K562 (cell line): ENCODE measurements around the gene CDH1. TPM values are rescaled to one million over a fixed set of nuclear protein-coding genes. Genes with fewer than 3 reads are reported as not detected.

Experiments
- ATAC-seq: fragments of 200-7000 bp; cut with Tn5 transposase; 3 replicates; pipeline ENCODE4 v1.9.1; 2020; ENCODE audit warnings: moderate library complexity
- BruUV-seq: library from RNA; stranded (reverse); fragments of 400-500 nt; replicated peaks from 2 replicates; lab custom pipeline; 2021; lab: Mats Ljungman, UMichigan
- CTCF ChIA-PET: fragments of 300-600 bp; formaldehyde crosslinking; extraction: SDS; loops from one replicate; lab custom pipeline; 2021; ENCODE audit warnings: low intra/inter-chr PET ratio; lab: Yijun Ruan, JAX
- POLR2A ChIA-PET: fragments of 300-600, 350-650 bp; sonication (Branson Sonifier 250); formaldehyde crosslinking; extraction: SDS; loops from one replicate; lab custom pipeline; 2021; ENCODE audit warnings: antibody characterized with exemption, inconsistent platforms; lab: Yijun Ruan, JAX
- DNase-seq, 4 experiments: peaks; one replicate each; pipeline versions ENCODE4 v3.0.0 to v3.0.0-alpha.2; 2011 to 2018; ENCODE audit warnings: low spot score in 3 of 4, mixed read lengths in 3 of 4; ENCODE audit errors: extremely low read depth in 1 of 4
- FAIRE-seq: peaks from 2 replicates; lab custom pipeline; 2011; peaks lifted over from hg19 to GRCh38; lab: Jason Lieb, UNC
- H2AFZ ChIP-seq: 2 replicates; pipeline ENCODE4 v1.6.0; 2011; ENCODE audit warnings: low read depth, low read length, control low read depth, inconsistent platforms
- H3K27ac ChIP-seq: fragments of 200-600 bp; 3 replicates; pipeline ENCODE4 v1.8.0; 2011; ENCODE audit warnings: low read depth, mild to moderate bottlenecking, control low read depth, inconsistent platforms, low read length, moderate library complexity, mixed read lengths; ENCODE audit errors: extremely low read depth
- H3K27me3 ChIP-seq, 2 experiments: fragments of 300-600 bp in 1 of 2; 2 replicates in 1 of 2; 3 replicates in 1 of 2; pipeline versions ENCODE4 v1.6.0 to v1.8.0; 2011; ENCODE audit warnings: inconsistent platforms in 2 of 2, low read length in 2 of 2, mild to moderate bottlenecking in 1 of 2, mixed read lengths in 1 of 2, moderate library complexity in 1 of 2; ENCODE audit not compliant: control insufficient read depth in 2 of 2, insufficient read depth in 2 of 2
- H3K36me3 ChIP-seq: fragments of 300-600 bp; 3 replicates; pipeline ENCODE4 v1.8.0; 2011; ENCODE audit warnings: mild to moderate bottlenecking, low read length, inconsistent platforms; ENCODE audit not compliant: control insufficient read depth, insufficient read depth
- H3K4me1 ChIP-seq, 2 experiments: fragments of 200-600 bp in 1 of 2; replicated peaks in 1 of 2; 2 replicates in 1 of 2; 3 replicates in 1 of 2; pipeline versions ENCODE4 v1.5.1 to v1.8.0; 2011; ENCODE audit warnings: inconsistent platforms in 2 of 2, low read length in 2 of 2, mild to moderate bottlenecking in 1 of 2, mixed read lengths in 1 of 2, moderate library complexity in 1 of 2; ENCODE audit not compliant: control insufficient read depth in 2 of 2, insufficient read depth in 2 of 2
- H3K4me2 ChIP-seq: 2 replicates; pipeline ENCODE4 v1.6.1; 2011; ENCODE audit warnings: low read length, control low read depth, inconsistent platforms, mixed read lengths; ENCODE audit not compliant: insufficient read depth
- H3K4me3 ChIP-seq: fragments of 200-600 bp; sonication (generic), shearing (Covaris generic); 2 replicates; pipeline ENCODE4 v1.5.1; 2016; ENCODE audit warnings: control low read depth, inconsistent platforms
- H3K79me2 ChIP-seq: fragments of 200-600 bp; 3 replicates; pipeline ENCODE4 v1.8.0; 2011; ENCODE audit warnings: low read length, inconsistent platforms; ENCODE audit not compliant: control insufficient read depth, insufficient read depth
- H3K9ac ChIP-seq, 2 experiments: 2 replicates each; pipeline versions ENCODE4 v1.6.0 to v1.6.1; 2011; ENCODE audit warnings: low read depth in 2 of 2, low read length in 2 of 2, control low read depth in 1 of 2, inconsistent platforms in 1 of 2, mild to moderate bottlenecking in 1 of 2, mixed read lengths in 1 of 2; ENCODE audit not compliant: insufficient read depth in 1 of 2
- H3K9me1 ChIP-seq: one replicate; pipeline ENCODE4 v1.6.0; 2011; ENCODE audit warnings: inconsistent platforms, mild to moderate bottlenecking, low read length, moderate library complexity; ENCODE audit not compliant: control insufficient read depth, insufficient read depth
- H3K9me3 ChIP-seq: replicated peaks from 2 replicates; pipeline ENCODE4 v1.5.1; 2011; ENCODE audit warnings: low read depth, low read length, inconsistent platforms; ENCODE audit not compliant: control insufficient read depth, insufficient read depth
- H4K20me1 ChIP-seq: replicated peaks from 2 replicates; pipeline ENCODE4 v1.6.1; 2011; ENCODE audit warnings: low read length, inconsistent platforms, mixed read lengths; ENCODE audit not compliant: control insufficient read depth, insufficient read depth
- BRD9 ChIP-seq: fragments of 450-650 bp; IDR thresholded peaks from 2 replicates; pipeline ENCODE4 v1.6.1; 2018; ENCODE audit warnings: low read depth; ENCODE audit not compliant: partially characterized antibody
- CHD2 ChIP-seq: IDR thresholded peaks from 2 replicates; pipeline ENCODE4 v1.6.1; 2011; ENCODE audit warnings: low read depth, low read length
- NELFE ChIP-seq: IDR thresholded peaks from 2 replicates; pipeline ENCODE4 v1.6.1; 2011; ENCODE audit warnings: mild to moderate bottlenecking; ENCODE audit not compliant: insufficient read depth, insufficient read length
- NFYB ChIP-seq: IDR thresholded peaks from 2 replicates; pipeline ENCODE4 v1.6.1; 2011; ENCODE audit warnings: mild to moderate bottlenecking, moderate library complexity; ENCODE audit not compliant: insufficient read length; ENCODE audit errors: extremely low read depth
- TCFL5 ChIP-seq: fragments of 250-450 bp; sonication (Bioruptor Pico); conservative IDR thresholded peaks from 2 replicates; pipeline ENCODE4 v1.6.1; 2021; ENCODE audit warnings: mild to moderate bottlenecking, moderate library complexity, matching md5 sums
- ZNF764 ChIP-seq: fragments of 250-450 bp; sonication (Bioruptor Pico); IDR thresholded peaks from 2 replicates; pipeline ENCODE4 v1.4.0; 2020; ENCODE audit warnings: low read depth, mild to moderate bottlenecking, moderate library complexity
- WGBS: fragments of 100-300 bp; shearing (Covaris generic); methylation state at CpG from one replicate; pipeline ENCODE4 v1.1.6; 2016; ENCODE audit warnings: low coverage, mixed read lengths; ENCODE audit not compliant: insufficient coverage; ENCODE audit errors: missing lambda C conversion rate; 5-methylcytosine and 5-hydroxymethylcytosine counted together
- in situ Hi-C: fragments of 300-500 bp; cut with MboI; formaldehyde crosslinking; loops from 4 replicates; pipeline ENCODE4 v1.15.0; 2018; ENCODE audit warnings: inconsistent platforms, mixed read lengths
- intact Hi-C: fragments of 100-400 bp; cut with micrococcal nuclease; formaldehyde crosslinking; loops from 2 replicates; pipeline ENCODE4 v1.14.2; 2022
- polyA plus RNA-seq, 8 experiments: library from polyadenylated mRNA; depleted of rRNA in 4 of 8; stranded (reverse) in 5 of 8; unstranded in 3 of 8; fragments of >200 nt; fragmentation: Nextera tagmentation in 2 of 8; fragmentation: Illumina TruSeq in 1 of 8; extraction: Ambion mirVana in 2 of 8; extraction: Trizol in 1 of 8; gene quantifications; 2 replicates each; pipeline versions ENCODE4 v1.2.1 to v1.2.3, GENCODE V29; 2011 to 2014; ENCODE audit warnings: inconsistent platforms in 1 of 8, missing spikeins in 1 of 8
- total RNA-seq, 7 experiments: library from RNA; depleted of rRNA in 6 of 7; stranded (reverse); fragments of >200 nt in 6 of 7; fragmentation: Illumina TruSeq in 2 of 7; extraction: Trizol in 2 of 7; gene quantifications; 2 replicates each; pipeline versions ENCODE4 v1.2.1 to v1.2.3, GENCODE V29; 2011 to 2021; ENCODE audit warnings: low replicate concordance in 1 of 7

CDH1 gene
- total and polyA plus RNA-seq, 9 of the 15 experiments (the other 6 are each of a cell fraction or from before 2014, with no cell fraction given) = 0.01 to 0.69 TPM; not detected in 7

- in situ Hi-C loops = no loop called here
- no peaks in the 10 kb centered on the region; a peak in 2 of 5 replicates for H3K27me3 ChIP-seq
- ATAC-seq (no peak), FAIRE-seq (no peak), DNase-seq (no peak)
- no peak overlapping the region for H3K27ac ChIP-seq
- no peak overlapping the region for H3K4me2 ChIP-seq
- 52% methylated on average over 4 of the region's 4 CpGs for WGBS
- H4K20me1 ChIP-seq = no peaks in the 10 kb centered on the region
- POLR2A ChIA-PET = no interaction called here
- no peak overlapping the region for H3K9ac ChIP-seq
- no peak for TF ChIP-seq TCFL5 (CRISPR knock-in tag)
- TF ChIP-seq CHD2 = no peak
- TF ChIP-seq ZNF764 (CRISPR knock-in tag) = no peak
- TF ChIP-seq NFYB = no peak
- no peak for TF ChIP-seq NELFE
- no peak for TF ChIP-seq BRD9
- TF ChIP-seq, all 486 proteins: peak for 0
- Histone ChIP-seq H3K9me1 (no peaks in the 10 kb centered on the region), H3K4me3 (no peak overlapping the region), H3K9me3 (no peaks in the 10 kb centered on the region), H3K4me1 (peaks cover 3 to 5% of the 10 kb centered on the region in 2 experiments; a peak in 2 of 5 replicates), H3K79me2 (peaks cover 10% of the 10 kb centered on the region; the same call in 2 of the 3 replicates), H2AFZ (no peak overlapping the region), H3K36me3 (no peaks in the 10 kb centered on the region; the same call in 2 of the 3 replicates)
- CTCF ChIA-PET = no interaction called here
- intact Hi-C loops = loop anchor here (10.0 kb wide), 2 partner anchors 145 to 465 kb away; no protein-coding TSS in a partner anchor
- BruUV-seq = no TSS peak
Observed at GRCh38 chr16:68839831-68840230, 102.7 kb downstream of the CDH1 start.
